SU-DHL-6 (cell line): Measurements from ENCODE around the gene GUCY1A2.

ENCODE experiments used
- H2AFZ ChIP-seq: fragments of 200-600 bp; sonication (generic); 2 replicates; pipeline ENCODE4 v1.6.1; 2014; ENCODE audit warnings: low read depth, mild to moderate bottlenecking, moderate library complexity, mixed read lengths, antibody characterized with exemption, low read length; ENCODE audit not compliant: severe bottlenecking
- H3F3A ChIP-seq: fragments of 200-600 bp; shearing (Covaris generic); 2 replicates; pipeline ENCODE4 v1.6.0; 2016; ENCODE audit warnings: antibody characterized with exemption, mild to moderate bottlenecking; ENCODE audit not compliant: insufficient read depth
- H3K27ac ChIP-seq: fragments of 200-600 bp; sonication (generic); 2 replicates; pipeline ENCODE4 v1.5.1; 2016; ENCODE audit warnings: low read depth, mild to moderate bottlenecking, low read length, moderate library complexity, mixed read lengths
- H3K27me3 ChIP-seq: fragments of 200-600 bp; sonication (generic), shearing (Covaris generic); 2 replicates; pipeline ENCODE4 v1.6.0; 2014; ENCODE audit warnings: mild to moderate bottlenecking, low read length
- H3K36me3 ChIP-seq: fragments of 200-600 bp; sonication (generic); 2 replicates; pipeline ENCODE4 v1.6.1; 2014; ENCODE audit warnings: mild to moderate bottlenecking, low read length, mixed read lengths
- H3K4me2 ChIP-seq: fragments of 300-600, 200-600 bp; shearing (Covaris generic), sonication (generic); 2 replicates; pipeline ENCODE4 v1.6.0; 2014; ENCODE audit warnings: low read length, low read depth, mild to moderate bottlenecking; ENCODE audit not compliant: poor library complexity, severe bottlenecking
- H3K4me3 ChIP-seq: fragments of 200-600 bp; sonication (generic); 2 replicates; pipeline ENCODE4 v1.5.1; 2014; ENCODE audit warnings: antibody characterized with exemption, low read length, mild to moderate bottlenecking, mixed read lengths; ENCODE audit not compliant: insufficient read depth, poor library complexity, severe bottlenecking
- H3K79me2 ChIP-seq: fragments of 200-600 bp; sonication (generic); 2 replicates; pipeline ENCODE4 v1.6.1; 2014; ENCODE audit warnings: mild to moderate bottlenecking, low read length, moderate library complexity; ENCODE audit not compliant: insufficient read depth
- H3K9ac ChIP-seq: fragments of 200-600 bp; sonication (generic); 2 replicates; pipeline ENCODE4 v1.7.0; 2014; ENCODE audit warnings: mild to moderate bottlenecking, low read length
- H3K9me2 ChIP-seq: fragments of 200-600 bp; sonication (generic); replicated peaks from 2 replicates; pipeline ENCODE4 v1.6.1; 2014; ENCODE audit warnings: low read length; ENCODE audit not compliant: insufficient read depth
- H3K9me3 ChIP-seq: fragments of 200-600 bp; sonication (generic); 2 replicates; pipeline ENCODE4 v1.6.1; 2014; ENCODE audit warnings: low read length, mixed read lengths; ENCODE audit not compliant: insufficient read depth
- H4K20me1 ChIP-seq: fragments of 200-600 bp; sonication (generic); 2 replicates; pipeline ENCODE4 v1.6.1; 2014; ENCODE audit warnings: low read depth, mild to moderate bottlenecking, antibody characterized with exemption, low read length, moderate library complexity, mixed read lengths
- CTCF ChIP-seq: fragments of 200-600 bp; sonication (generic); IDR thresholded peaks from one replicate; pipeline ENCODE4 v1.5.1; 2017; ENCODE audit warnings: antibody characterized with exemption, mild to moderate bottlenecking, low read length, moderate library complexity; ENCODE audit not compliant: insufficient read depth, poor library complexity, severe bottlenecking
- EZH2phosphoT487 ChIP-seq: fragments of 200-600 bp; sonication (generic), shearing (Covaris generic); conservative IDR thresholded peaks from 2 replicates; pipeline ENCODE4 v1.6.1; 2018; ENCODE audit warnings: mild to moderate bottlenecking, antibody characterized with exemption, low read length, moderate library complexity, mixed read lengths

GUCY1A2 gene

GRCh38 chr11:106728859-106729258 is 289.4 kb downstream of the GUCY1A2 start:
- Histone ChIP-seq H3F3A (no peaks in the 10 kb centered on the region), H4K20me1 (no peaks in the 10 kb centered on the region), H3K27me3 (no peaks in the 10 kb centered on the region), H3K36me3 (no peaks in the 10 kb centered on the region), H3K9me3 (no peaks in the 10 kb centered on the region), H3K27ac (no peak overlapping the region), H3K4me2 (no peak overlapping the region), H3K79me2 (no peaks in the 10 kb centered on the region), H3K9ac (no peak overlapping the region), H3K9me2 (no peaks in the 10 kb centered on the region), H3K4me3 (no peak overlapping the region), H2AFZ (no peak overlapping the region)
- TF ChIP-seq EZH2phosphoT487 (no peak), CTCF (no peak)

GRCh38 chr11:106728379-106728778 is 289.9 kb downstream of the GUCY1A2 start:
- H2AFZ ChIP-seq, result no peak overlapping the region
- no peak overlapping the region for H3K9ac ChIP-seq
- TF ChIP-seq CTCF (no peak), EZH2phosphoT487 (no peak)
- no peaks in the 10 kb centered on the region for H3K27me3 ChIP-seq
- no peak overlapping the region for H3K27ac ChIP-seq
- no peaks in the 10 kb centered on the region for H3K79me2 ChIP-seq
- H3K4me2 ChIP-seq, result no peak overlapping the region
- no peaks in the 10 kb centered on the region for H3K36me3 ChIP-seq
- H3K9me2 ChIP-seq, result no peaks in the 10 kb centered on the region
- H4K20me1 ChIP-seq, result no peaks in the 10 kb centered on the region
- no peaks in the 10 kb centered on the region for H3K9me3 ChIP-seq
- H3K4me3 ChIP-seq, result no peak overlapping the region
- no peaks in the 10 kb centered on the region for H3F3A ChIP-seq

GRCh38 chr11:106727256-106727655 is 291.0 kb downstream of the GUCY1A2 start:
- Histone ChIP-seq H3K4me2 (no peak overlapping the region), H3K27me3 (no peaks in the 10 kb centered on the region), H3F3A (no peaks in the 10 kb centered on the region), H3K9ac (no peak overlapping the region), H3K9me2 (no peaks in the 10 kb centered on the region), H3K79me2 (no peaks in the 10 kb centered on the region), H4K20me1 (no peaks in the 10 kb centered on the region), H3K36me3 (no peaks in the 10 kb centered on the region), H3K9me3 (no peaks in the 10 kb centered on the region), H3K27ac (no peak overlapping the region), H2AFZ (no peak overlapping the region), H3K4me3 (no peak overlapping the region)
- TF ChIP-seq CTCF (no peak), EZH2phosphoT487 (no peak)
